ENCODE data around the gene FBN1. TPM values are rescaled to one million over a fixed set of nuclear protein-coding genes. Genes with fewer than 3 reads are reported as not detected.

FBN1 gene
- total RNA-seq, 1 experiment from 2014 or later = 1.1 TPM

- Mint-ChIP-seq H3K27ac (ENCODE audit: unreplicated experiment) (no peak overlapping the region), H3K4me3 (ENCODE audit: low read depth, unreplicated experiment) (no peak overlapping the region), H3K36me3 (ENCODE audit: insufficient read depth, unreplicated experiment) (no peaks in the 10 kb centered on the region), H3K4me1 (ENCODE audit: low read depth, unreplicated experiment) (no peaks in the 10 kb centered on the region), H3K9me3 (ENCODE audit: low read depth, unreplicated experiment) (no peaks in the 10 kb centered on the region), H3K27me3 (ENCODE audit: unreplicated experiment) (no peaks in the 10 kb centered on the region)
- TF ChIP-seq CTCF (IDR thresholded peaks at IDR 0.05; ENCODE audit: unreplicated experiment) = no peak
- CTCF ChIA-PET = no interaction called here
- no peak for DNase-seq
- intact Hi-C loops (cut with micrococcal nuclease; ENCODE audit: unreplicated experiment) = no loop called here
- no TSS peak for BruUV-seq (replicated peaks)
These were observed 144.9 kb downstream of the FBN1 start for GRCh38 chr15:48500595-48500994.

- intact Hi-C loops (cut with micrococcal nuclease; ENCODE audit: unreplicated experiment) = no loop called here
- Mint-ChIP-seq H3K27me3 (ENCODE audit: unreplicated experiment) (no peaks in the 10 kb centered on the region), H3K4me3 (ENCODE audit: low read depth, unreplicated experiment) (no peak overlapping the region), H3K27ac (ENCODE audit: unreplicated experiment) (no peak overlapping the region), H3K9me3 (ENCODE audit: low read depth, unreplicated experiment) (no peaks in the 10 kb centered on the region), H3K4me1 (ENCODE audit: low read depth, unreplicated experiment) (no peaks in the 10 kb centered on the region), H3K36me3 (ENCODE audit: insufficient read depth, unreplicated experiment) (no peaks in the 10 kb centered on the region)
- DNase-seq = no peak
- BruUV-seq (replicated peaks) = no TSS peak
- no peak for TF ChIP-seq CTCF (IDR thresholded peaks at IDR 0.05; ENCODE audit: unreplicated experiment)
- CTCF ChIA-PET = no interaction called here
These were observed 145.5 kb downstream of the FBN1 start for GRCh38 chr15:48499978-48500377.

- H3K27me3 Mint-ChIP-seq (ENCODE audit: unreplicated experiment) = no peaks in the 10 kb centered on the region
- CTCF ChIA-PET = no interaction called here
- H3K4me1 Mint-ChIP-seq (ENCODE audit: low read depth, unreplicated experiment) = no peaks in the 10 kb centered on the region
- H3K4me3 Mint-ChIP-seq (ENCODE audit: low read depth, unreplicated experiment) = no peak overlapping the region
- no peaks in the 10 kb centered on the region for H3K36me3 Mint-ChIP-seq (ENCODE audit: insufficient read depth, unreplicated experiment)
- intact Hi-C loops (cut with micrococcal nuclease; ENCODE audit: unreplicated experiment) = no loop called here
- no peak for TF ChIP-seq CTCF (IDR thresholded peaks at IDR 0.05; ENCODE audit: unreplicated experiment)
- no peak overlapping the region for H3K27ac Mint-ChIP-seq (ENCODE audit: unreplicated experiment)
- no peak for DNase-seq
- no TSS peak for BruUV-seq (replicated peaks)
- no peaks in the 10 kb centered on the region for H3K9me3 Mint-ChIP-seq (ENCODE audit: low read depth, unreplicated experiment)
These were observed 146.7 kb downstream of the FBN1 start for GRCh38 chr15:48498828-48499227.

- H3K27ac Mint-ChIP-seq (ENCODE audit: unreplicated experiment) = no peak overlapping the region
- no peaks in the 10 kb centered on the region for H3K9me3 Mint-ChIP-seq (ENCODE audit: low read depth, unreplicated experiment)
- no peak overlapping the region for H3K4me3 Mint-ChIP-seq (ENCODE audit: low read depth, unreplicated experiment)
- CTCF ChIA-PET = no interaction called here
- TF ChIP-seq CTCF (IDR thresholded peaks at IDR 0.05; ENCODE audit: unreplicated experiment) = no peak
- H3K36me3 Mint-ChIP-seq (ENCODE audit: insufficient read depth, unreplicated experiment) = no peaks in the 10 kb centered on the region
- H3K4me1 Mint-ChIP-seq (ENCODE audit: low read depth, unreplicated experiment) = no peaks in the 10 kb centered on the region
- no peaks in the 10 kb centered on the region for H3K27me3 Mint-ChIP-seq (ENCODE audit: unreplicated experiment)
- no peak for DNase-seq
- no TSS peak for BruUV-seq (replicated peaks)
- intact Hi-C loops (cut with micrococcal nuclease; ENCODE audit: unreplicated experiment) = no loop called here
These were observed 150.9 kb downstream of the FBN1 start for GRCh38 chr15:48494631-48495030.
